ENCODE data around the gene LRP2. TPM values are rescaled to one million over a fixed set of nuclear protein-coding genes. Genes with fewer than 3 reads are reported as not detected.

LRP2 gene
- total and polyA plus RNA-seq, 2 of the 8 experiments (the other 6 are each of a cell fraction or from before 2014, with no cell fraction given), result 2.0 to 2.9 TPM

GRCh38 chr2:169221745-169222369 lies 140.5 kb downstream of the LRP2 start:
- Histone ChIP-seq H2BK5ac (ENCODE audit: low read depth, low read length) (no peak overlapping the region), H3K23me2 (ENCODE audit: low read depth, low read length) (no peaks in the 10 kb centered on the region), H3K4me3 (ENCODE audit: extremely low read depth in 1 of 4, insufficient read depth in 2 of 4, low read depth in 3 of 4, low read length in 4 of 4) (no peak overlapping the region), H3K18ac (ENCODE audit: extremely low read depth, low read length) (no peak overlapping the region), H3K4ac (replicated peaks; ENCODE audit: insufficient read length, low read depth, low read length) (no peak overlapping the region), H3K4me1 (replicated peaks in 1 of 4; ENCODE audit: control insufficient read depth in 3 of 4, insufficient read depth in 4 of 4, low read length in 3 of 4) (no peaks in the 10 kb centered on the region), H2AFZ (ENCODE audit: low read length) (no peak overlapping the region), H4K91ac (replicated peaks; ENCODE audit: insufficient read length, low read length) (no peak overlapping the region), H2BK120ac (replicated peaks; ENCODE audit: low read depth, low read length) (no peak overlapping the region), H3K36me3 (ENCODE audit: control insufficient read depth in 2 of 4, insufficient read depth in 4 of 4, low read length in 3 of 4) (no peaks in the 10 kb centered on the region), H3K9ac (replicated peaks in 1 of 4; ENCODE audit: extremely low read depth in 1 of 4, low read depth in 3 of 4, low read length in 3 of 4) (no peak overlapping the region), H3K56ac (replicated peaks; ENCODE audit: insufficient read length, low read depth, low read length) (no peak overlapping the region), H4K20me1 (replicated peaks in 1 of 2; ENCODE audit: control insufficient read depth in 1 of 2, insufficient read depth in 2 of 2, low read length in 2 of 2) (no peaks in the 10 kb centered on the region), H3K79me1 (ENCODE audit: low read depth, low read length) (no peaks in the 10 kb centered on the region), H2BK12ac (ENCODE audit: low read depth, low read length) (no peak overlapping the region), H3K27me3 (replicated peaks in 1 of 4; ENCODE audit: control insufficient read depth in 3 of 4, extremely low read depth in 1 of 4, insufficient read depth in 3 of 4, low read length in 3 of 4) (no peaks in the 10 kb centered on the region), H2AK5ac (ENCODE audit: low read depth, low read length) (no peak overlapping the region), H3K9me3 (ENCODE audit: insufficient read depth in 2 of 2, low read depth in 1 of 2, low read length in 1 of 2) (no peaks in the 10 kb centered on the region), H3K27ac (ENCODE audit: low read depth, low read length) (no peak overlapping the region), H4K5ac (ENCODE audit: insufficient read length, low read depth, low read length) (no peak overlapping the region), H3K23ac (ENCODE audit: insufficient read length) (no peak overlapping the region), H2BK20ac (ENCODE audit: low read length) (no peak overlapping the region), H3K79me2 (ENCODE audit: control insufficient read depth in 1 of 2, insufficient read depth in 2 of 2, low read length in 2 of 2) (no peaks in the 10 kb centered on the region), H2BK15ac (ENCODE audit: low read length) (no peak overlapping the region), H3K4me2 (ENCODE audit: insufficient read depth in 1 of 2, low read depth in 2 of 2, low read length in 2 of 2) (no peak overlapping the region), H4K8ac (ENCODE audit: extremely low read depth, insufficient read depth, low read length) (no peak overlapping the region), H3K14ac (ENCODE audit: insufficient read length) (no peak overlapping the region)
- ChIA-PET CTCF (ENCODE audit: partially characterized antibody) (interaction anchor here (0.6 to 5.0 kb wide), 23 partner anchors 10 to 272 kb away, joined by 3 to 66 read pairs (median 3); no protein-coding TSS in a partner anchor), POLR2A (ENCODE audit: partially characterized antibody) (no interaction called here)
- FAIRE-seq (no peak), DNase-seq (ENCODE audit: low read depth in 1 of 2, low spot score in 2 of 2) (no peak)
- 51% methylated on average over 5 of the region's 5 CpGs; no CpG with 5 or more reads in 1 of the 2 experiments for WGBS, 2 experiments (ENCODE audit: extremely low coverage in 1 of 2, insufficient coverage in 1 of 2, insufficient read length in 1 of 2, insufficient replicate concordance in 2 of 2, low coverage in 1 of 2, low lambda C conversion rate in 2 of 2, missing lambda C conversion rate in 1 of 2)

Data from H1 (cell line).